Spleen (tissue), 7 donors: ENCODE results near the gene CNKSR2.

Experiments
- CTCF ChIP-seq, 11 experiments: fragments of 200-600 bp in 7 of 11; fragments of 450-650 bp in 4 of 11; sonication (generic) in 4 of 11; IDR thresholded peaks in 8 of 11; conservative IDR thresholded peaks in 3 of 11; 1 replicate in 7 of 11; 2 replicates in 4 of 11; pipeline versions ENCODE4 v1.4.0 to v1.8.0; 2016 to 2021; ENCODE audit warnings: antibody characterized with exemption in 11 of 11, inconsistent platforms in 4 of 11, mild to moderate bottlenecking in 1 of 11
- POLR2A ChIP-seq, 3 donors: fragments of 450-650 bp; IDR thresholded peaks; one replicate each; pipeline ENCODE4 v1.5.1; 2017; ENCODE audit warnings: antibody characterized with exemption in 3 of 3, mild to moderate bottlenecking in 1 of 3
- donor health status: DM: no; HTN: no; CAD: no; lungs with moderate emphysema.
- donor health status: DM: no; HTN: no; CAD: no.
- donor health status: DM: no; HTN: no; CAD: no.

GRCh38 chrX:21658746-21659145 lies 284.5 kb downstream of the CNKSR2 start:
- TF ChIP-seq CTCF (IDR thresholded peaks at IDR 0.05 in 8 of 11, conservative IDR thresholded peaks at IDR 0.05 in 3 of 11) (no peak), POLR2A (IDR thresholded peaks at IDR 0.05) (no peak)
